Stimulated activated CD8-positive, alpha-beta memory T cell treated with anti-CD3 and anti-CD28 coated beads, Interleukin-15, amount 100 ng/mL, for 1 hour (primary cell): ENCODE results near the gene ETV6.

ENCODE experiments used
- DNase-seq: peaks from one replicate; pipeline ENCODE4 v3.0.0-alpha.2; 2020; ENCODE audit warnings: low read depth

Gene ETV6

GRCh38 chr12:11695321-11695720 lies 45.8 kb downstream of the ETV6 start:
- DNase-seq, result no peak

- DNase-seq, result no peak
Observed at GRCh38 chr12:11696084-11696483, 46.6 kb downstream of the ETV6 start.

GRCh38 chr12:11697131-11697530 lies 47.7 kb downstream of the ETV6 start:
- DNase-seq, result no peak

GRCh38 chr12:11697670-11698387 lies 48.4 kb downstream of the ETV6 start:
- DNase-seq, result no peak

- DNase-seq, result no peak
Observed at GRCh38 chr12:11698729-11699128, 49.3 kb downstream of the ETV6 start.

GRCh38 chr12:11701433-11701832 lies 52.0 kb downstream of the ETV6 start:
- DNase-seq, result no peak

- DNase-seq, result no peak
Observed at GRCh38 chr12:11702959-11703358, 53.5 kb downstream of the ETV6 start.

- DNase-seq, result no peak
Observed at GRCh38 chr12:11703378-11703777, 53.9 kb downstream of the ETV6 start.

GRCh38 chr12:11704089-11704488 lies 54.6 kb downstream of the ETV6 start:
- no peak for DNase-seq

GRCh38 chr12:11705010-11705409 lies 55.5 kb downstream of the ETV6 start:
- DNase-seq, result no peak

- no peak for DNase-seq
Observed at GRCh38 chr12:11706509-11707379, 57.3 kb downstream of the ETV6 start.

- DNase-seq, result no peak
Observed at GRCh38 chr12:11707535-11707934, 58.1 kb downstream of the ETV6 start.

GRCh38 chr12:11709513-11709912 lies 60.0 kb downstream of the ETV6 start:
- DNase-seq, result no peak

GRCh38 chr12:11710431-11710830 lies 61.0 kb downstream of the ETV6 start:
- no peak for DNase-seq

- DNase-seq, result no peak
Observed at GRCh38 chr12:11710906-11711305, 61.4 kb downstream of the ETV6 start.

- no peak for DNase-seq
Observed at GRCh38 chr12:11711651-11712327, 62.3 kb downstream of the ETV6 start.

- no peak for DNase-seq
Observed at GRCh38 chr12:11712491-11712890, 63.0 kb downstream of the ETV6 start.

- no peak for DNase-seq
Observed at GRCh38 chr12:11713202-11713601, 63.7 kb downstream of the ETV6 start.

GRCh38 chr12:11714626-11715025 lies 65.2 kb downstream of the ETV6 start:
- no peak for DNase-seq

GRCh38 chr12:11715621-11716020 lies 66.1 kb downstream of the ETV6 start:
- no peak for DNase-seq

GRCh38 chr12:11716794-11717518 lies 67.5 kb downstream of the ETV6 start:
- no peak for DNase-seq

- no peak for DNase-seq
Observed at GRCh38 chr12:11717519-11717961, 68.1 kb downstream of the ETV6 start.
